GM12892 (cell line): Measurements from ENCODE around the gene NEDD4L.

ENCODE experiments used
- POLR2A ChIP-seq: IDR thresholded peaks from 2 replicates; pipeline ENCODE4 v1.6.1; 2011; ENCODE audit warnings: low read depth, low read length, control low read depth
- TAF1 ChIP-seq: IDR thresholded peaks from 2 replicates; pipeline ENCODE4 v1.6.1; 2011; ENCODE audit warnings: low read depth, mild to moderate bottlenecking, control low read depth, low read length, borderline replicate concordance

DNA sequence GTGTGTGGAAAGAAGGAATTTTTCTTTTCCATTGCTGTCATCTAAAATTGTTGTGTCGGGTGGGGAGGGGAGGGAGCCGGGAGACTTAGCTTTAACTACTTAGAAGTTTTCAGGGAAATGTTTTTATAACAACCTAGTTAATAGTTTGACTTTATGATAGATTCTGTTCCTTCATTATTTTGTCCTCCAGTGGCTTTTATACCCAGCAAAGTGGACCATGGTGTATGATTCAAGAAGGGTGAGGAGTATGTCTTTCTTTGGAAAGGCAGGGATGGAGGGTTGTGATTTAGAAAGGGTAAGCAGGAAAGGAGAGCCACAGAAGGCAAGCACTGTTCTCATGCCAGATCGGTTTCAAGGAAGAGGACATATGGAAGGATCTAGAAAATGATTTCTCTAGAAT is 261.8 kb downstream of the NEDD4L start:
- no peak for TF ChIP-seq POLR2A
- TF ChIP-seq TAF1: no peak
